Neutrophil (primary cell): Measurements from ENCODE around the gene PALD1.

Experiments used
- H3K27ac ChIP-seq: fragments of 200-600 bp; sonication (generic); 2 replicates; pipeline ENCODE4 v1.5.1; 2016; ENCODE audit warnings: mild to moderate bottlenecking, moderate library complexity
- H3K27me3 ChIP-seq: fragments of 200-600 bp; sonication (generic); 2 replicates; pipeline ENCODE4 v1.6.0; 2016; ENCODE audit warnings: mild to moderate bottlenecking
- H3K36me3 ChIP-seq: fragments of 200-600 bp; sonication (generic); 2 replicates; pipeline ENCODE4 v1.5.1; 2017
- H3K4me1 ChIP-seq, 2 experiments: fragments of 200-600 bp in 1 of 2; sonication (generic) in 1 of 2; 1 replicate in 1 of 2; 2 replicates in 1 of 2; pipeline versions ENCODE4 v1.5.1 to v1.6.1; 2013 to 2016; ENCODE audit warnings: low read depth in 1 of 2, low read length in 1 of 2, mild to moderate bottlenecking in 1 of 2, moderate library complexity in 1 of 2; ENCODE audit not compliant: control insufficient read depth in 1 of 2, insufficient read depth in 1 of 2
- H3K4me3 ChIP-seq, 2 experiments: fragments of 200-600 bp in 1 of 2; sonication (generic) in 1 of 2; 1 replicate in 1 of 2; 2 replicates in 1 of 2; pipeline ENCODE4 v1.5.1; 2013 to 2016; ENCODE audit warnings: low read depth in 1 of 2, low read length in 1 of 2, mild to moderate bottlenecking in 1 of 2, moderate library complexity in 1 of 2
- H3K9me3 ChIP-seq: fragments of 200-600 bp; sonication (generic); 2 replicates; pipeline ENCODE4 v1.5.1; 2016
- TF ChIP-seq, protein P1 (sequence below): fragments of 200-600 bp; sonication (generic); IDR thresholded peaks from 2 replicates; pipeline ENCODE4 v1.5.1; 2016; ENCODE audit warnings: antibody characterized with exemption

The PALD1 gene

GRCh38 chr10:70441895-70442309, 36.7 kb upstream of the PALD1 start:
- Histone ChIP-seq H3K36me3 (no peaks in the 10 kb centered on the region), H3K27ac (no peak overlapping the region), H3K4me3 (no peak overlapping the region), H3K27me3 (peaks cover 80% of the 10 kb centered on the region), H3K9me3 (no peaks in the 10 kb centered on the region), H3K4me1 (peaks cover 3 to 6% of the 10 kb centered on the region in 2 experiments)
- TF ChIP-seq, protein P1, sequence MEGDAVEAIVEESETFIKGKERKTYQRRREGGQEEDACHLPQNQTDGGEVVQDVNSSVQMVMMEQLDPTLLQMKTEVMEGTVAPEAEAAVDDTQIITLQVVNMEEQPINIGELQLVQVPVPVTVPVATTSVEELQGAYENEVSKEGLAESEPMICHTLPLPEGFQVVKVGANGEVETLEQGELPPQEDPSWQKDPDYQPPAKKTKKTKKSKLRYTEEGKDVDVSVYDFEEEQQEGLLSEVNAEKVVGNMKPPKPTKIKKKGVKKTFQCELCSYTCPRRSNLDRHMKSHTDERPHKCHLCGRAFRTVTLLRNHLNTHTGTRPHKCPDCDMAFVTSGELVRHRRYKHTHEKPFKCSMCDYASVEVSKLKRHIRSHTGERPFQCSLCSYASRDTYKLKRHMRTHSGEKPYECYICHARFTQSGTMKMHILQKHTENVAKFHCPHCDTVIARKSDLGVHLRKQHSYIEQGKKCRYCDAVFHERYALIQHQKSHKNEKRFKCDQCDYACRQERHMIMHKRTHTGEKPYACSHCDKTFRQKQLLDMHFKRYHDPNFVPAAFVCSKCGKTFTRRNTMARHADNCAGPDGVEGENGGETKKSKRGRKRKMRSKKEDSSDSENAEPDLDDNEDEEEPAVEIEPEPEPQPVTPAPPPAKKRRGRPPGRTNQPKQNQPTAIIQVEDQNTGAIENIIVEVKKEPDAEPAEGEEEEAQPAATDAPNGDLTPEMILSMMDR, result no peak

GRCh38 chr10:70442332-70442988, 36.1 kb upstream of the PALD1 start:
- Histone ChIP-seq H3K27me3 (peaks cover 74% of the 10 kb centered on the region), H3K9me3 (no peaks in the 10 kb centered on the region), H3K36me3 (no peaks in the 10 kb centered on the region), H3K4me3 (no peak overlapping the region), H3K4me1 (peaks cover 3 to 6% of the 10 kb centered on the region in 2 experiments), H3K27ac (no peak overlapping the region)
- TF ChIP-seq, protein P1, result no peak

DNA sequence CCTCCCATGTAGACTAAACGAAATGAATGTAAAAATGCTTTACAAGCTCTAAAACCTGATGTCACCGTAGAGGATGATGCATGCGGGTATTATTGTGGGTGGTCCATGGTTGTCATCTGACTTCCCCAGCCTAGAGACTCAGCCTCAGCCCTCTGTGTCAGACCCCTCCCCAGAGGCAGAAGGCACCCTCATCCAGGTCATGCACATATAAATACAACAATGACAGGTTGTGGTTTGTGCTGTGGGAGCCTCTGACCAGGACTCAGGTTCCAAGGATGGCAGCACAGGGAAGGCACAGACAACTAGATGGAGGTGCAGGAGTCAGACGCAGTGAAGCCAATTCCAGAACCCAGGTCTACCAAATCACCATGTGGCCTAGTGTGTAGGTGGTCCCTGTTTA, 33.8 kb upstream of the PALD1 start:
- TF ChIP-seq, protein P1, result no peak
- Histone ChIP-seq H3K4me3 (no peak overlapping the region), H3K4me1 (peaks cover 3 to 6% of the 10 kb centered on the region in 2 experiments), H3K27ac (no peak overlapping the region), H3K27me3 (peaks cover 52% of the 10 kb centered on the region), H3K36me3 (no peaks in the 10 kb centered on the region), H3K9me3 (no peaks in the 10 kb centered on the region)

GRCh38 chr10:70445718-70446657, 32.6 kb upstream of the PALD1 start:
- Histone ChIP-seq H3K27ac (no peak overlapping the region), H3K27me3 (peaks cover 46% of the 10 kb centered on the region), H3K4me1 (peaks cover under 1 to 2% of the 10 kb centered on the region in 2 experiments), H3K4me3 (no peak overlapping the region), H3K36me3 (no peaks in the 10 kb centered on the region), H3K9me3 (no peaks in the 10 kb centered on the region)
- TF ChIP-seq, protein P1, result no peak

DNA sequence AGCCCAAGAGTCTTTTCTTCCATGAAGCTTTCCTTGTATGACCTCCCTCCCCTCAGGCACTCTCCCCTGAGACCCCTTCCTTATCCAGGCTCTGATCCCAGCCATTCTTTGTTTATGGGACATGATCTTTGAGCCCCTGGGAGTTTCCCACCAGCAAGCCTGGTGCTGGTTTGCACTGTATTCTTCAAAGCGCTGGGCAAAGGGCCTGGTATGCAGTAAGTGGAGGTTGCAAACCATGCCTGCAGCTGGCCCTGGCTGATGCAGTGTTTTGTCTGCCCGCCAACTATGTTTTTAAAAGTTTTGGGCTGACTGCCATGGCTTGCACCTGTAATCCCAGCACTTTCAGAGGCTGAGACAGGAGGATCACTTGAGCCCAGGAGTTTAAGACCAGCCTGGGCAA, 30.3 kb upstream of the PALD1 start:
- Histone ChIP-seq H3K27ac (no peak overlapping the region), H3K27me3 (peaks cover 24% of the 10 kb centered on the region), H3K36me3 (no peaks in the 10 kb centered on the region), H3K9me3 (no peaks in the 10 kb centered on the region), H3K4me1 (no peaks in the 10 kb centered on the region), H3K4me3 (no peak overlapping the region)
- TF ChIP-seq, protein P1, result no peak
